WTC11 (cell line): ENCODE measurements around the gene CDK12.

Source experiments
- ATF2 ChIP-seq: sonication (generic); formaldehyde crosslinking; IDR thresholded peaks from 2 replicates; pipeline ENCODE4 v1.8.1; 2022; ENCODE audit warnings: low read depth, missing genetic modification reagents, borderline replicate concordance
- CTCF ChIP-seq: fragments of 200-600 bp; IDR thresholded peaks from 2 replicates; pipeline ENCODE4 v1.8.0; 2022; ENCODE audit warnings: antibody characterized with exemption
- FOXP1 ChIP-seq: sonication (generic); formaldehyde crosslinking; IDR thresholded peaks from 2 replicates; pipeline ENCODE4 v1.8.0; 2022; ENCODE audit warnings: missing genetic modification reagents, mild to moderate bottlenecking, moderate library complexity, borderline replicate concordance
- ZNF423 ChIP-seq: fragments of 250-450 bp; sonication (Bioruptor Pico); IDR thresholded peaks from 2 replicates; pipeline ENCODE4 v2.1.2; 2022; ENCODE audit warnings: mild to moderate bottlenecking, moderate library complexity
- TF ChIP-seq, protein P1 (sequence below): sonication (generic); formaldehyde crosslinking; IDR thresholded peaks from 2 replicates; pipeline ENCODE4 v1.8.1; 2023; ENCODE audit warnings: mild to moderate bottlenecking, missing genetic modification reagents, moderate library complexity

GRCh38 chr17:39508987-39509386 lies 47.7 kb downstream of the CDK12 start:
- no peak for TF ChIP-seq ZNF423 (CRISPR knock-in tag)
- TF ChIP-seq ATF2 (CRISPR knock-in tag): no peak
- TF ChIP-seq FOXP1: no peak
- TF ChIP-seq CTCF: no peak
- TF ChIP-seq, protein P1, sequence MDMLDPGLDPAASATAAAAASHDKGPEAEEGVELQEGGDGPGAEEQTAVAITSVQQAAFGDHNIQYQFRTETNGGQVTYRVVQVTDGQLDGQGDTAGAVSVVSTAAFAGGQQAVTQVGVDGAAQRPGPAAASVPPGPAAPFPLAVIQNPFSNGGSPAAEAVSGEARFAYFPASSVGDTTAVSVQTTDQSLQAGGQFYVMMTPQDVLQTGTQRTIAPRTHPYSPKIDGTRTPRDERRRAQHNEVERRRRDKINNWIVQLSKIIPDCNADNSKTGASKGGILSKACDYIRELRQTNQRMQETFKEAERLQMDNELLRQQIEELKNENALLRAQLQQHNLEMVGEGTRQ (CRISPR knock-in tag): no peak
